ENCODE results near the gene RGS12.

Gene RGS12

DNA sequence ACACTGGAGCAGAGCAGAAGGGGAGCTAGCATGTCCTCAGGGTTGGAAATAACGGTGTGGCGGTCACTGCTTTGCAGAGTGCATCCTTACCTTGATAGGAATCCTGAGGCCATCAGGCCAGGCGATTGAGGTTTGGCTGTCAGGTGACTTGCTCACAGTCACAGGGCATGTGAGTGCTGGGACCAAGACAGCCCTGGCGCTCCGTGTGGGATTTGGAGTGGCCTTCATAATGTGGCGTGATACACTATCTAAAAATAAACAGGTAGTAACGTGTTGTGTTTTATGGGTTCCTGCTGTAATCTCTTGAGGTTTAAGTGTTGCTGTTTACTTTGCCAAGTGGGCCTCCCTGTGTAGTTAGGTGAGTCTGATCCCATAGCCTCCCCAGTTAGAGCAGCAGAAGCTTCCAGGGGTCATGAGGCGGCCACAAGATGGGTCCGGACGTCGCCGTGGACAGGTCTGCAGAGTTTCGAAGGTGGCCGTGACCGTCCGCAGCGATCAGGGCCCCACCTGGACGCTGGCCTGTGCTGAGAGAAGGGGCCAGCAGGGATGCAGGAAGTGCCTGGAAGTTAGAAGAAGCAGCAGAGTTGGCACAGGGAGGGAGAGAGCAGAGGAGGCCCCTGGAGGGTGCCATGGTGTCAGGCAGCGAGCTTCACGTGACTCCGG is 27.7 kb downstream of the RGS12 start:
- H3K27me3 ChIP-seq (ENCODE audit: control insufficient read depth, low read length), result no peaks in the 10 kb centered on the region
- H3F3A ChIP-seq (ENCODE audit: control insufficient read depth, insufficient read depth), result no peaks in the 10 kb centered on the region
- no peak overlapping the region for H3K4me2 ChIP-seq (ENCODE audit: low read length)
- no peak overlapping the region for H3K4me3 ChIP-seq (ENCODE audit: low read length)
- no peaks in the 10 kb centered on the region for H3K36me3 ChIP-seq (ENCODE audit: control insufficient read depth, low read length)
- H3K9me2 ChIP-seq (replicated peaks; ENCODE audit: control insufficient read depth, low read length), result no peaks in the 10 kb centered on the region
- no peaks in the 10 kb centered on the region for H4K20me1 ChIP-seq (ENCODE audit: control insufficient read depth, insufficient read depth, low read depth, low read length)
- H3K4me1 ChIP-seq (ENCODE audit: control insufficient read depth, low read length), result no peaks in the 10 kb centered on the region
- TF ChIP-seq CTCF (IDR thresholded peaks at IDR 0.05; ENCODE audit: low read depth, low read length, poor library complexity, severe bottlenecking) (no peak), EZH2phosphoT487 (IDR thresholded peaks at IDR 0.05; ENCODE audit: borderline replicate concordance, low read length) (no peak)
- no peaks in the 10 kb centered on the region for H3K79me2 ChIP-seq (ENCODE audit: control insufficient read depth, low read length)
- H3K27ac ChIP-seq (ENCODE audit: low read depth, low read length), result no peak overlapping the region
- no peaks in the 10 kb centered on the region for H3K9me3 ChIP-seq (ENCODE audit: control insufficient read depth, insufficient read depth, low read length)

GRCh38 chr4:3321295-3321889 is 28.6 kb downstream of the RGS12 start:
- no peak overlapping the region for H3K4me2 ChIP-seq (ENCODE audit: low read length)
- H3K36me3 ChIP-seq (ENCODE audit: control insufficient read depth, low read length), result no peaks in the 10 kb centered on the region
- H3K4me3 ChIP-seq (ENCODE audit: low read length), result no peak overlapping the region
- TF ChIP-seq EZH2phosphoT487 (IDR thresholded peaks at IDR 0.05; ENCODE audit: borderline replicate concordance, low read length) (no peak), CTCF (IDR thresholded peaks at IDR 0.05; ENCODE audit: low read depth, low read length, poor library complexity, severe bottlenecking) (no peak)
- no peak overlapping the region for H3K27ac ChIP-seq (ENCODE audit: low read depth, low read length)
- H3K4me1 ChIP-seq (ENCODE audit: control insufficient read depth, low read length), result no peaks in the 10 kb centered on the region
- no peaks in the 10 kb centered on the region for H3K27me3 ChIP-seq (ENCODE audit: control insufficient read depth, low read length)
- H3K9me2 ChIP-seq (replicated peaks; ENCODE audit: control insufficient read depth, low read length), result no peaks in the 10 kb centered on the region
- H3F3A ChIP-seq (ENCODE audit: control insufficient read depth, insufficient read depth), result no peaks in the 10 kb centered on the region
- no peaks in the 10 kb centered on the region for H3K79me2 ChIP-seq (ENCODE audit: control insufficient read depth, low read length)
- no peaks in the 10 kb centered on the region for H4K20me1 ChIP-seq (ENCODE audit: control insufficient read depth, insufficient read depth, low read depth, low read length)
- H3K9me3 ChIP-seq (ENCODE audit: control insufficient read depth, insufficient read depth, low read length), result no peaks in the 10 kb centered on the region

DNA sequence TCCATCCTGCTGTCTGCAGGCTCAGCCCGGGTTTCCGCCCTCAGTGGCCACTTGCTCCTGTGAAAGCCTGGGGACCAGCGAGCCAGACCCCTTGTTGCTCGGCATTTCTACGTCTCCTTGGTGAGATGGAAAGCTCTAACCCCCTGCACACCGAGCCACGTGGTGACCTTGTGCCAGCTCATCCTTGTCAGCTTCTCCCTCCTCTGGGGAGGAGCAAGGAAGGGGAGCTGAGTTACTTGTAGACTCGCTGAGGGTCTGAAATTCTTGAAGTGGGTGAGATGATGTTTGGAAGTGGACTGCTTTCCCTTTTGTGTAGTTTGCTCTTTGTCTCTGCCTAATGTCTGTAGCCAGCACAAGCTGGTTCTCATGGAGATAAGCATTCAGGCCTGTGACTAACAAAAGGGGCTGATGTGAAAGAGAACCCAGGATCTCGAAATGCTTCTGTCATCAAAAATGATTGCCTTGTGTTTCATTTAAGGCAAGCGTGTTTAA is 29.3 kb downstream of the RGS12 start:
- no peaks in the 10 kb centered on the region for H3K9me3 ChIP-seq (ENCODE audit: control insufficient read depth, insufficient read depth, low read length)
- H3K79me2 ChIP-seq (ENCODE audit: control insufficient read depth, low read length), result no peaks in the 10 kb centered on the region
- no peaks in the 10 kb centered on the region for H3K4me1 ChIP-seq (ENCODE audit: control insufficient read depth, low read length)
- no peaks in the 10 kb centered on the region for H3K36me3 ChIP-seq (ENCODE audit: control insufficient read depth, low read length)
- H3K9me2 ChIP-seq (replicated peaks; ENCODE audit: control insufficient read depth, low read length), result no peaks in the 10 kb centered on the region
- no peak overlapping the region for H3K27ac ChIP-seq (ENCODE audit: low read depth, low read length)
- H3K4me3 ChIP-seq (ENCODE audit: low read length), result no peak overlapping the region
- TF ChIP-seq CTCF (IDR thresholded peaks at IDR 0.05; ENCODE audit: low read depth, low read length, poor library complexity, severe bottlenecking), result no peak
- TF ChIP-seq EZH2phosphoT487 (IDR thresholded peaks at IDR 0.05; ENCODE audit: borderline replicate concordance, low read length), result no peak
- H3F3A ChIP-seq (ENCODE audit: control insufficient read depth, insufficient read depth), result no peaks in the 10 kb centered on the region
- H3K4me2 ChIP-seq (ENCODE audit: low read length), result no peak overlapping the region
- H3K27me3 ChIP-seq (ENCODE audit: control insufficient read depth, low read length), result no peaks in the 10 kb centered on the region
- H4K20me1 ChIP-seq (ENCODE audit: control insufficient read depth, insufficient read depth, low read depth, low read length), result no peaks in the 10 kb centered on the region
